ENCODE measurements around the gene HIP1. TPM values are rescaled to one million over a fixed set of nuclear protein-coding genes. Genes with fewer than 3 reads are reported as not detected.

HIP1 gene
- total RNA-seq, 4 donors from 2014 or later: 2.3 to 38.8 (median 6.9) TPM

GRCh38 chr7:75655536-75655935, 83.2 kb downstream of the HIP1 start:
- no peak overlapping the region for H3K27ac ChIP-seq
- TF ChIP-seq POLR2A (IDR thresholded peaks at IDR 0.05) (no peak), CTCF (IDR thresholded peaks at IDR 0.05) (no peak)
- DNase-seq: no peak

GRCh38 chr7:75654855-75655254, 83.9 kb downstream of the HIP1 start:
- H3K4me1 ChIP-seq: peaks cover 0 to 6% (median 0%) of the 10 kb centered on the region in 4 donors
- H3K27me3 ChIP-seq: no peaks in the 10 kb centered on the region
- no peak for DNase-seq
- H3K27ac ChIP-seq: no peak overlapping the region
- H3K36me3 ChIP-seq: no peaks in the 10 kb centered on the region
- TF ChIP-seq CTCF (IDR thresholded peaks at IDR 0.05): no peak
- TF ChIP-seq POLR2A (IDR thresholded peaks at IDR 0.05): no peak
- H3K9me3 ChIP-seq: no peaks in the 10 kb centered on the region
- no peak overlapping the region for H3K4me3 ChIP-seq

More at GRCh38 chr7:75655536-75655935, 83.2 kb downstream of the HIP1 start:
- H3K27me3 ChIP-seq: no peaks in the 10 kb centered on the region
- no peaks in the 10 kb centered on the region for H3K36me3 ChIP-seq
- H3K4me1 ChIP-seq: peaks cover 0 to 5% (median 0%) of the 10 kb centered on the region in 4 donors
- H3K9me3 ChIP-seq: no peaks in the 10 kb centered on the region
- no peak overlapping the region for H3K4me3 ChIP-seq

GRCh38 chr7:75653651-75654050, 85.1 kb downstream of the HIP1 start:
- Histone ChIP-seq H3K9me3 (no peaks in the 10 kb centered on the region), H3K27me3 (no peaks in the 10 kb centered on the region), H3K27ac (no peak overlapping the region), H3K4me1 (peaks cover 0 to 6% (median 0%) of the 10 kb centered on the region in 4 donors), H3K4me3 (no peak overlapping the region), H3K36me3 (no peaks in the 10 kb centered on the region)
- no peak for DNase-seq
- TF ChIP-seq CTCF (IDR thresholded peaks at IDR 0.05): no peak
- TF ChIP-seq POLR2A (IDR thresholded peaks at IDR 0.05): no peak

GRCh38 chr7:75652788-75653187, 86.0 kb downstream of the HIP1 start:
- no peak overlapping the region for H3K27ac ChIP-seq
- TF ChIP-seq POLR2A (IDR thresholded peaks at IDR 0.05): no peak
- no peak for TF ChIP-seq CTCF (IDR thresholded peaks at IDR 0.05)
- no peaks in the 10 kb centered on the region for H3K27me3 ChIP-seq
- H3K9me3 ChIP-seq: no peaks in the 10 kb centered on the region
- no peaks in the 10 kb centered on the region for H3K36me3 ChIP-seq
- H3K4me3 ChIP-seq: no peak overlapping the region
- no peak for DNase-seq
- H3K4me1 ChIP-seq: peaks cover 0 to 6% (median 0%) of the 10 kb centered on the region in 4 donors

GRCh38 chr7:75650681-75651080, 88.1 kb downstream of the HIP1 start:
- Histone ChIP-seq H3K4me3 (no peak overlapping the region), H3K27me3 (no peaks in the 10 kb centered on the region), H3K4me1 (peaks cover 0 to 6% (median 0%) of the 10 kb centered on the region in 4 donors), H3K27ac (peak overlapping the region in 1 of 4 donors; percentile 25), H3K9me3 (no peaks in the 10 kb centered on the region), H3K36me3 (no peaks in the 10 kb centered on the region)
- TF ChIP-seq POLR2A (IDR thresholded peaks at IDR 0.05) (no peak), CTCF (IDR thresholded peaks at IDR 0.05) (no peak)
- DNase-seq: no peak

- TF ChIP-seq POLR2A (IDR thresholded peaks at IDR 0.05): no peak
- TF ChIP-seq CTCF (IDR thresholded peaks at IDR 0.05): no peak
- no peak for DNase-seq
- Histone ChIP-seq H3K4me1 (peaks cover 0 to 6% (median 0%) of the 10 kb centered on the region in 4 donors), H3K9me3 (no peaks in the 10 kb centered on the region), H3K36me3 (no peaks in the 10 kb centered on the region), H3K4me3 (no peak overlapping the region), H3K27ac (peak overlapping the region in 1 of 4 donors; percentile 4), H3K27me3 (no peaks in the 10 kb centered on the region)
Measured at GRCh38 chr7:75650062-75650461, 88.7 kb downstream of the HIP1 start.

Measured in Peyer's patch (tissue), 4 donors.